Body of pancreas (tissue), 4 donors: ENCODE results near the gene CLDN7.

ENCODE experiments used
- POLR2A ChIP-seq, 3 donors: fragments of 450-650 bp; IDR thresholded peaks; one replicate each; pipeline ENCODE4 v1.6.1; 2016; ENCODE audit warnings: antibody characterized with exemption in 3 of 3, mild to moderate bottlenecking in 2 of 3
- TF ChIP-seq, protein P1 (sequence below), 7 experiments: fragments of 450-650 bp in 4 of 7; fragments of 200-600 bp in 3 of 7; sonication (generic) in 3 of 7; IDR thresholded peaks; one replicate each; pipeline ENCODE4 v1.5.1; 2016 to 2019; ENCODE audit warnings: antibody characterized with exemption in 7 of 7

DNA sequence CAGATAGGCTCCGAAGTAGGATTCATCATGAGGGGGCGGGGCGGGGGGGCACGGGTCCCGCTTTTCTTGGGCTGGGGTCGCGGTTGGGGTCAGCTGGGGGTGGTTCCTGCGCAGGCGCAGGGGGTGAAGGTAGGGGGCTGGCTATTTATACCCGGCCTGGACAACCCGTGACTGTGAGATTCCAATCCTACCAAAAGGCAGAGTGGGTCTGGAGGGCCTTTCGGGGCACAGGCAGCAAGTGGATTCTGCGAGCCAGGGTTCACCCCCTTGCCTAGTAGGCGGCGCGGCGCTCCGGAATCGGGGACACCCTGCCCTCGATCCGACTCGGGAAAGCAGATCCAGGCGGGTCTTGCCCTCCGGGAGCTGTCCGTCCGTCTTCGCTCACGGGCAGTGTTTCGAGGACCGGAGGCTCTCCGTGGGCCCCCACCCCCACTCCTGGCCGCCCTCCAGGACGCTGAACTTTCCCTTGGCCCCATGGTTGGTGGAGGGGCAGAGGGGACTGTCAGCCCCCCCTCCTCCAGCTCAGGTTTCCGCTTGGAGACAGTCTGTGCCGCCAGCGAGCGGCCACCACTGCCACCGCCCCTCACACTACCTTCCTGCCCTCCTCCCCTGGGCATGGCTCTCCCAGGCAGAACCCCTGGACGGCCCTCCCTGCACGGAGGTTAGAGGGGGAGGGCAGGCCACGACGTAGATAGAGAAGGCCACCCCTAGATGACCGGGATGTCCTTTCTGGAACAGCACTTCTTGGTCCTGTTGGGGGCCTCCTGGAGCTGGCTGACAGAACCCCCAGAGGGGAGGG lies 19.9 kb upstream of the CLDN7 start:
- TF ChIP-seq, protein P1, sequence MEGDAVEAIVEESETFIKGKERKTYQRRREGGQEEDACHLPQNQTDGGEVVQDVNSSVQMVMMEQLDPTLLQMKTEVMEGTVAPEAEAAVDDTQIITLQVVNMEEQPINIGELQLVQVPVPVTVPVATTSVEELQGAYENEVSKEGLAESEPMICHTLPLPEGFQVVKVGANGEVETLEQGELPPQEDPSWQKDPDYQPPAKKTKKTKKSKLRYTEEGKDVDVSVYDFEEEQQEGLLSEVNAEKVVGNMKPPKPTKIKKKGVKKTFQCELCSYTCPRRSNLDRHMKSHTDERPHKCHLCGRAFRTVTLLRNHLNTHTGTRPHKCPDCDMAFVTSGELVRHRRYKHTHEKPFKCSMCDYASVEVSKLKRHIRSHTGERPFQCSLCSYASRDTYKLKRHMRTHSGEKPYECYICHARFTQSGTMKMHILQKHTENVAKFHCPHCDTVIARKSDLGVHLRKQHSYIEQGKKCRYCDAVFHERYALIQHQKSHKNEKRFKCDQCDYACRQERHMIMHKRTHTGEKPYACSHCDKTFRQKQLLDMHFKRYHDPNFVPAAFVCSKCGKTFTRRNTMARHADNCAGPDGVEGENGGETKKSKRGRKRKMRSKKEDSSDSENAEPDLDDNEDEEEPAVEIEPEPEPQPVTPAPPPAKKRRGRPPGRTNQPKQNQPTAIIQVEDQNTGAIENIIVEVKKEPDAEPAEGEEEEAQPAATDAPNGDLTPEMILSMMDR (IDR thresholded peaks at IDR 0.05), result no peak
- no peak for TF ChIP-seq POLR2A (IDR thresholded peaks at IDR 0.05)
